GM18873 (cell line): ENCODE data around the gene FTCD.
"Not testable (repeated sequence)": the region's sequence is repeated elsewhere in the genome, so short reads cannot be mapped to it uniquely, and the experiment has no call there.

ENCODE experiments used
- ATAC-seq: cut with Tn5 transposase; IDR thresholded peaks from one replicate; pipeline ENCODE4 v1.9.1; 2021; ENCODE audit warnings: mild to moderate bottlenecking, moderate library complexity, moderate number of reproducible peaks; ENCODE audit not compliant: unreplicated experiment, low FRiP score

FTCD gene

GRCh38 chr21:46171996-46172862 is 16.9 kb upstream of the FTCD start:
- ATAC-seq, result no peak

GRCh38 chr21:46171585-46171984 is 16.2 kb upstream of the FTCD start:
- no peak for ATAC-seq

GRCh38 chr21:46170436-46171193 is 15.2 kb upstream of the FTCD start:
- not testable (repeated sequence) for ATAC-seq

GRCh38 chr21:46168659-46169386 is 13.4 kb upstream of the FTCD start:
- ATAC-seq, result no peak

GRCh38 chr21:46168238-46168637 is 12.9 kb upstream of the FTCD start:
- no peak for ATAC-seq

GRCh38 chr21:46165098-46165497 is 9.7 kb upstream of the FTCD start:
- ATAC-seq, result no peak

DNA sequence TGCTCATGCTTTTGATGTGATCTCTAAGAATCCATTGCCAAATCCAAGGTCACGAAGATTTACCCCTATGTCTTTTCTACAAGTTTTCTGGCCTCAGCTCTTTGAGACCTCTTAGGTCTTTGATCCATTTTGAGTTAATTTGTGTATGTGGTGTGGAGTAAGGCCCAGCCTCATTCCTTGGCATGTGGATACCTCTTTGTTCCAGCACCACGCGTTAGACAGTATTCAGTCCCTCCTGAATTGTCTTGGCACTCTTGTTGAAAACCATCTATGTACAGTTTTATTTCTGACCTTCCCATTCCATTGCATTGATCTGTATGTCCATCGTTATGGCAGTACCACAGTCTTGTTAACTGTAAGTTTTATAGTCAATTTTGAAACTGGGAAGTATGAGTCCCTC is 8.0 kb upstream of the FTCD start:
- ATAC-seq, result no peak

DNA sequence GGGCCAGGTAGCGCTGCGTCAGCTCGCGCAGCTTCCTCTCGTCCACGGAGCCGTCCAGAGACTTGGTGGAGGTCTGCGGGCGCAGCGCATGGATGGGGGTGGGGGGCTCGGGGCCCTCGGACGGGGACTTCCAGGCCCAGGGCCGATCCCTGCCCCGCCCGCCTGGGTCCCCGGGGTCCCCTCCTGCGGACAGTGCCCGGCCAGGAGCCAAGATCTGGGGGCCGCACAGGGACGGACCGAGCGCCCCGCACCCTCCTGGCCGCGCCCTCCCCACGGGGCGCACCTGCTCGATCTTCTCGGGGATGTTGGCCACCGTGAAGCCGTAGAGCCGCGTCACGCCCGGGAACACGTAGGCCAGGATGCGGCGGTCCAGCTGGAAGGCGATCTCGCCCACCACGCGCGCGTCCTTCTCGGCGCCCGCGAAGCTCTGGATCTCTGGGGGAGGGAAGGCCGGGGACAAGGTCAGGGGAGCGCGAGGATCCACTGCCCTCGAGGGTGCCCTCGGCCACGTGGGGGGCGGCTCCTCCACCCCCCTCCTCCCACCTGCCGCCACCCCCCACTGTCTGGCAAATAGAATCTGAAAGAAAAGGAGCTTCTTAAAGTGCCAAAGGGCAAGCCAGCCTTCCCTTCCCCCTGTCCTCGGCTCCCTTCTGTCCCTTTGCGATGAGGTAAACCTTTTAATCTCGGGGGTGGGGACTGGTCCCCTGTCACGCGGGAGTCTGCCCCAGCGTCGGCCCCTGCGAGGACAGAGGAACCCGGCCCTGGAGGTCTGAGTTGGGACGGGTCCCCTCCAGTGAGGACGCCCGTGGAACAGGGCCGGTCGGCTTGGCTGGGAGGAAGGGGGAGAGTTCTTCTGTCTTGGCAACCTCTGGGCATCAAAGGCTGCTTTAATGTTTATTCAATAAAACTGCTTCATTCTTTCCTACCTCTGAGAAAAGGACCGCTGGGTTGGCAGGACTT is 6.5 kb upstream of the FTCD start:
- ATAC-seq, result no peak

- ATAC-seq, result no peak
These were observed 5.7 kb upstream of the FTCD start for GRCh38 chr21:46160907-46161632.

DNA sequence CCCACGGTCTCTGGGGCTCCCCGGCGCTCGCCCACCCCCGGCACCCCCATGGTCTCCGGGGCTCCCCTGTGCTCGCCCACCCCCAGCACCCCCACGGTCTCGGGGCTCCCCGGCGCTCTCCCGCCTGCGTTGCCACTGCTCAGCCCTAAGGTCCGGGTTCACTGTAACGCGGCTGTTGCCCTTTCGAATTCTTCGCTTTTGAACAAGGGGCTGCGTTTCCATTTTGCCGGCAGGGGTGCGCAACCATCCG is 5.2 kb upstream of the FTCD start:
- ATAC-seq, result no peak

GRCh38 chr21:46159841-46160656 is 4.7 kb upstream of the FTCD start:
- no peak for ATAC-seq

GRCh38 chr21:46159390-46159789 is 4.0 kb upstream of the FTCD start:
- ATAC-seq, result no peak

DNA sequence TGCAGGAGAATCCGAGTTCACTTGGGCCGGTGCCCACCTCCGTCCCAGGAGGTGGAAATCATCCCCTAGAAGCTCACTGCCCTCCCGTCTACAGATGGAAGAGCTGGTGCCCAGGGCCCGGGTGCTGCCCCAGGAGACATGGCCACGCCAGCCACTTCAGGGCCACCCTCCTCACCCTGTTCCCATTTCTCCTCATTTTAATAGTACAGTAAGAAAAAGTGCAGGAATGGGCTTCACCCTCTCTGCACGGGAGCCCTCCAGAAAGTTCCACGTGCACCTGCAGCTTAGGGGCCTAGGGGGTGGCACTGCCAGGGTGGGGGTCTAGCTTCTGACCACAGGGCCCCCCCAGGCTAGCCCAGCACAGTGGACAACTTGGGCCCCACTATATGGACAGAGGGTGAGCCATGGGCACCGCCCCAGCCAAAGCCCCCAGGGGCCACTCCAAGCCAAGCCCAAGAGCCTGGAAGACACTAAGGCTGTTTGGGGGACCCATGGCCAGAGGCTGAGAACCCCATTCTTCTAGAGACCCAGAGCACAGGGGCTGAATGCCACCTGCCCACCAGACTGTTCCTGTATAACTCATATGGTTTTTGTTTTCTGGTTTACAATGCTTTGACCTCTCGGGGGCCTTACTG is 3.4 kb upstream of the FTCD start:
- no peak for ATAC-seq

DNA sequence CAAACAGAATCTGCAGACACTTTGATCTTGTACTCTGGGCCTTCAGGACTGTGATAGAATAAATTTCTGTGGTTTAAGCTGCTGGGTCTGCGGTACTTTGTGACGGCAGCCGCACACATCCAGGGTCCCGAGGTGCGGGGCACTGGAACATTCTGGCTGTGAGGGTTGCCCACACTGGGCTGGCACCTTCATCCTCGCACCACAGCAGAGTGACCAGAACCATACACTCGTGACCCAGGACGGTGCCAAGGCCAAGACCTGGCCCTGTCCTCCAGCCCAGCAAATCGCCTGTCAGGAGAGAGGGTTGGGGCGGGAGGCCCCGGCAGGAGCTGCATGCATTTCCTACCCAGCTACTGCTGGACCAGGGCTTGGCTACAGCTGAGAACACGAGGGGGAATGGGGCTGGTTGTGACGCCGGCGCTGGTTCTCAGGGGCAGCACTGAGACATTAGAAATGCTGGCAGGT is 2.6 kb upstream of the FTCD start:
- ATAC-seq, result no peak

DNA sequence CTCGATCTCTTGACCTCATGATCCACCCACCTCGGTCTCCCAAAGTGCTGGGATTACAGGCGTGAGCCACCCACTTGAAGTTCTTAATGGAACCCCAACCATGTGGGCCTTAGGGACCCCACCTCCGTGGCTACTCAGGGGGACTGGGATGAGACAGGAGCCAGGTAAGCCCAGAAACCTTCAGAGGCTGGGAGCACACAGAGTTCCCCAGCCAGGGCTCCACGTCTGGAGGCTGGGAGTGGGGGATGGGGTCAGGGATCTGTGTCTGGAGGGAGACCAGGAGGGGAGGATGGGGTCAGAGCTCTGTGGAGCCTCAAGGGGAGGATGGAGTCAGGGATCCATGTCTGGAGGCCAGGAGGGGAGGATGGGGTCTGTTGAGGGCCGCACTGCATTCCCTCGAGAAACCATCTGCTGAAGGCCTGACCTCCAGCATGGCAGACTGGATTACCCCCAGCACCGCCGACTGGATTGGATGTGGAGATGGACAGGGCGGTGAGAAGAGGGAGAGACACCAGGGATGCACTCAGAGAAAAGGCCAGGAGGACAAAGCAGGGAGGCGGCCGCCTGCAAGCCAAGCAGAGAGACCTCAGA is 2.1 kb upstream of the FTCD start:
- no peak for ATAC-seq

DNA sequence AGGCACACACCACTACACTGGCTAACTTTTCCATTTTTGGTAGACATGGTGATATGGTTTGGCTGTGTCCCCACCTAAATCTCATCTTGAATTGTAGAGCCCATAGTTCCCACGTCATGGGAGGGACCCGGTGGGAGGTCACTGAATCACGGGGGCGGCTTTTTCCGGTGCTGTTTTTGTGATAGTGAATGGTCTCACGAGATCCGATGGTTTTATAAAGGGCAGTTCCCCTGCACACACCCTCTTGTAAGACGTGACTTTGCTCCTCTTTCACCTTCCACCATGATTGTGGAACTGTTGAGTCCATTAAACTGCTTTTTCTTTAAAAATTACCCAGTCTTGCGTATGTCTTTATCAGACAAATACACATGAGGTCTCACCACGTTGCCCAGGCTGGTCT is 1.3 kb upstream of the FTCD start:
- no peak for ATAC-seq

GRCh38 chr21:46156378-46156645 is 933 bp upstream of the FTCD start:
- no peak for ATAC-seq

DNA sequence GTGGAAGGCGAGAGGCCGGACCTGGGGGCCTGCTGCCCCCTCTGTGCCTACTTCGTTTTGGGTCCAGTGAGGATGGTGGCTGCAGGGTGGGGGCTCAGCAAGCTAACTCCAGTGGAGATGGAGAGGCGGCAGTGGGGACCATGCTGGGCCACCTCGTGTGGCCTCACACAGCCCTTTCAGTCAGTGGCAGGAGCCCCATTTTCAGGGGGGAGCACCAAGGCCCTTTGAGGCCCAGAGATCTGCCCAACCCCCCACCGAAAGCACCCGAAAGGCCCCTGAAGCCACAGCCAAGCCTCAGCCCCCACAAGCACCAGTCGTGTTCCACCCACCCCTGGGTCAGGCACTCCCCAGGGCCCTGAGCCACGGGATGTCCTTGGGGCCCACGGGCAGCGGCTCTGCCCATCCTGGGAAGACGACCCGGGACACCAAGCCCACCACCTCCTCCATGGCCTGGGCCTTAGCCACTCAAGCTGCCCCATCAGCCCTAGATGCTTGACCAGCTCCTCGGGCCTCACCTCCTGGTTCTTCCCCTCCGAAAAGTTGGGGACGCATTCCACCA is 345 bp downstream of the FTCD start:
- no peak for ATAC-seq
